ENCODE results near the gene PHACTR1. TPM values are rescaled to one million over a fixed set of nuclear protein-coding genes. Genes with fewer than 3 reads are reported as not detected.

Gene PHACTR1
- total RNA-seq (18.3 and 33.9 TPM in 2 replicates), polyA plus RNA-seq (11.2 and 20.4 TPM in 2 replicates)

- no peak for TF ChIP-seq CTCF (IDR thresholded peaks at IDR 0.05; ENCODE audit: low read depth, low read length)
- Histone ChIP-seq H3K4me1 (ENCODE audit: low read depth) (no peaks in the 10 kb centered on the region), H3K9me3 (ENCODE audit: low read depth) (no peaks in the 10 kb centered on the region), H3K27me3 (peaks cover 8% of the 10 kb centered on the region), H3K36me3 (no peaks in the 10 kb centered on the region), H3K27ac (no peak within 1 kb of the TSS), H3K4me3 (no peak within 1 kb of the TSS)
- no peak for DNase-seq (ENCODE audit: low read depth in 1 of 2, low spot score in 1 of 2)
Measured at GRCh38 chr6:12716298-12716916, at the start of gene PHACTR1. Gene PHACTR1 (plus strand): TSS chr6:12716767.

- no peak for DNase-seq (ENCODE audit: low read depth in 1 of 2, low spot score in 1 of 2)
- Histone ChIP-seq H3K4me1 (ENCODE audit: low read depth) (no peaks in the 10 kb centered on the region), H3K9me3 (ENCODE audit: low read depth) (no peaks in the 10 kb centered on the region), H3K27ac (no peak overlapping the region), H3K4me3 (no peak overlapping the region), H3K36me3 (no peaks in the 10 kb centered on the region), H3K27me3 (no peaks in the 10 kb centered on the region)
- no peak for TF ChIP-seq CTCF (IDR thresholded peaks at IDR 0.05; ENCODE audit: low read depth, low read length)
Measured at GRCh38 chr6:12666886-12667285, 49.7 kb upstream of the PHACTR1 start.

- no peaks in the 10 kb centered on the region for H3K36me3 ChIP-seq
- no peak for DNase-seq (ENCODE audit: low read depth in 1 of 2, low spot score in 1 of 2)
- H3K27me3 ChIP-seq, result no peaks in the 10 kb centered on the region
- no peak overlapping the region for H3K27ac ChIP-seq
- no peaks in the 10 kb centered on the region for H3K9me3 ChIP-seq (ENCODE audit: low read depth)
- H3K4me3 ChIP-seq, result no peak overlapping the region
- H3K4me1 ChIP-seq (ENCODE audit: low read depth), result no peaks in the 10 kb centered on the region
- TF ChIP-seq CTCF (IDR thresholded peaks at IDR 0.05; ENCODE audit: low read depth, low read length), result no peak
Measured at GRCh38 chr6:12675931-12676330, 40.6 kb upstream of the PHACTR1 start.

GRCh38 chr6:12679341-12679740 is 37.2 kb upstream of the PHACTR1 start:
- DNase-seq (ENCODE audit: low read depth in 1 of 2, low spot score in 1 of 2), result no peak
- H3K4me1 ChIP-seq (ENCODE audit: low read depth), result no peaks in the 10 kb centered on the region
- peaks cover 3% of the 10 kb centered on the region for H3K27me3 ChIP-seq
- H3K36me3 ChIP-seq, result no peaks in the 10 kb centered on the region
- H3K9me3 ChIP-seq (ENCODE audit: low read depth), result no peaks in the 10 kb centered on the region
- H3K27ac ChIP-seq, result no peak overlapping the region
- H3K4me3 ChIP-seq, result no peak overlapping the region
- no peak for TF ChIP-seq CTCF (IDR thresholded peaks at IDR 0.05; ENCODE audit: low read depth, low read length)

GRCh38 chr6:12693122-12693521 is 23.4 kb upstream of the PHACTR1 start:
- Histone ChIP-seq H3K9me3 (ENCODE audit: low read depth) (no peaks in the 10 kb centered on the region), H3K4me3 (no peak overlapping the region), H3K27ac (no peak overlapping the region), H3K27me3 (peaks cover 20% of the 10 kb centered on the region), H3K4me1 (ENCODE audit: low read depth) (no peaks in the 10 kb centered on the region), H3K36me3 (no peaks in the 10 kb centered on the region)
- DNase-seq (ENCODE audit: low read depth in 1 of 2, low spot score in 1 of 2), result no peak
- TF ChIP-seq CTCF (IDR thresholded peaks at IDR 0.05; ENCODE audit: low read depth, low read length), result no peak
